ENCODE data around the gene UNC5A.

Gene UNC5A

DNA sequence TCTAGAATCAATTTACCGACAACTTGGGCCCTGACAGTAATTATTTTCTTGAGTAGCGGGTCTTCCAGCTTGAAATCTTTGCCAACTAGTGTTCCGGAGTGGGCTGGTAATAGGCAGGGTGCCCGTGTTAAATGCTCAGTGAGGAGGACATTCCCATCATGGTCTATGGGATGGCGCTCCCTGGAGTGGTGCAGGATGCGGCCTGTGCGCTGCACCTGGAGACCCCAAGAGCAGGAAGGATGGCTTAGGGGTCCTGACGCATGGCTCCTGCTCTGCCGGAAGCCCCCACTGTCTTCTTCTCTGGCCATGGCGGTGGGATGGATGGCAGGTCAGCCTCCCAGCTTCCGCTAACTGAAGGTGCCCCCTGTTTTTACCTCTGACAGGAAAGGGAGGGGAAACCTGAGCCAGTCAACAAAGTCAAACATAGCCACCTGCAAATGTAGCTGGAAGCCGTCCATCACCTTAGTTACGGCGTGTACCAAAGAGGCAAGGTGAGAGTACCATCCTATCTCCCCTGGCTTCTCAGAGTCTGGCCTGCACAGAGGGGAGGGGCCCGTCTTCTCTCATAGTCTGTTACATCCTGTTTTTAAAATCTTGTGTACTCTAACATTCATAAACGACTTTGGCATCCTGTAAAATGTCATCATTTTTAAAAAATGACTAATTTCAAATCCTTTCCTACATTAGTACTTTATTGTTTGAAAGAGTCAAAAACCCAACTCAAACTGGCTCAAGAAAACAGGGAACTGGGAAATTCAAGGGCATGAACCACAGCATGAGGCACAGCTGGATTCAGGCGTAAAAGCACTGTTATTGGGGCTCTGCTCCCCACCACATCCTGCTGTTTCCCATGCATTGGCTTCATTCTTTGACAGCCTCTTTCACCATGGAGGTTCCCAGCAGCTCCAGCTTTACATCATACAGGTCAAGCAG is 28.5 kb upstream of the UNC5A start:
- no peak for DNase-seq (ENCODE audit: low spot score)

- DNase-seq (ENCODE audit: low spot score), result no peak
These were observed 25.9 kb upstream of the UNC5A start for GRCh38 chr5:176784218-176785165.

GRCh38 chr5:176785184-176786145 is 24.9 kb upstream of the UNC5A start:
- no peak for DNase-seq (ENCODE audit: low spot score)

DNA sequence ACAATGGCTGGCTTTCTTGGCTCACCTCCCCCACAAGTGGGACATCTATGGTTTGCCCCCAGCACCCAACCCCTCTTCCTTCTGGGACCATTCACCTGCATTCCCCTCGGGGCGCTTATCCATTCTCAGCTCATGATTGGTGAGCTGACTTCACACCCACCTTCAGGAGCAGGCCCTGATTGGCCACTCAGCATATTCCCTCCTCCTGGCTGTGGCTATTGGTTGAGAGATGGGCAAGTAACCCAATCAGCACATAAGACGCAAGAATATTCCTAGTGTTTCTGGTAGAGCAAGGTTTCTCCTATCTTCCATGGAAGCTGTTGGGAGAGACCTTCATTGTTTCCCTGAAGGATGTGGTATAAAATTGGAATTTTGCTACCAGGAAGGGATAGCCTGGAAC is 22.7 kb upstream of the UNC5A start:
- DNase-seq (ENCODE audit: low spot score), result no peak

DNA sequence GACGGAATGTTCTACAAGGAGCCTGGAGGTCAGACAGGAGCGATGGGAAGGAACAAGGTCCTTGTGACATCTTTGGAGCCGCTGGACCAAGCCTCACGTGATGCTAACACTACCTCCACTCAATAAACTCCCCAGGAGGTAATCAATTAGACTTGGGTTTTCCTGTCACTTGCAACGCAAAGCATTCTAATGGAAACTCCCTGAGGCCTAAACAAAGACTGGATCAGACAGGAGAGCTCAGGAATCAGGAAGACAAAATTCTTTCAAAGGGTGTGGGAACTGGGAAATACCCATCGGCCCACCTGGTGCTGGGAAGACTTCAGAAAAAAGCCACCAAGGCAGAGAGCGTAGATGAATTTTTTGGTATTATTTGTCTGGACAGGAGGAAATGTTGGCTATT is 22.3 kb upstream of the UNC5A start:
- no peak for DNase-seq (ENCODE audit: low spot score)

DNA sequence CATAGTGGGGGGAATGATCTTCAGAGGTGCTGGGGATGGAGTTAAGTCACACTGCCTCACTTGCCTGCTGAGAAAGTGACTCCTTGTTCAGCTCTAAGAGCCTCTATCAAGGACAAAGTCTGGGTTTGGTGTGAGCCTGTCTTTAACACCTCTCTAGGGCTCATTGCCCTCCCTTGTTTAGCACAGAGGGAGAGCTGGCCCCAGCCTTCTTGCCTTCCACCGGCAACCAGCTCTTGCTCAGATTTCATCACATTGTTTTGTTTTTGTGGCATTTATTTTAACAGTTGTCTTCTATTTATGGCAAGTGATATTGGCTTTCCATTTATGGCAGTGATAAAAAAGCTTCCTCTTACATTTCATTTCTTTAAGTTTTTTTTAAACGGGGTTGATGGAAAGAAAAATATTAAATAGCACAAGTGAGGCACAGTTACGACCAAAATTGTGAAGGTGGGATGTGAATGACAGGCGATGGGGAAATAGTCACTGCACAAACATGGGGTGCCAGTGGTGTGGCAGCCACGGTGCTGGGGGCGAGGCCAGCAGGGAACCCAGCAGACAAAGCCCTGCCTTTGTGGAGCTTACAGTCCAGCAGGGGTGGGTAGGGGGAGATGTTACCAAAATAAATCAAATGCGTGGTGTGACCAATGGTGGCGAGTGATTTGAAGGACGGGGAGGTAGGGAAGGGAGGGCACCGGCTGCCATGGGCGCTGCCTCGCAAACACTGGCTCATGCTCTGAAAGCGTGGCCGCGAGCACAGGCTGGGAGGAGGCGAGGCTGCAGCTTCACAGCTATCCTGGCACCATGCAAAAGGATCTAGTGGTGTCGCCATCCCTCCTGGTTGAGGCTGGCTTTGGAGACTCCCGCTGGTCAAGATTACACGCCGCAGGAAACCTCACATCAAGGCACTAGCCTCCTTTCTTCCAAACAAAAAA is 21.2 kb upstream of the UNC5A start:
- no peak for DNase-seq (ENCODE audit: low spot score)

- DNase-seq (ENCODE audit: low spot score), result no peak
These were observed 20.3 kb upstream of the UNC5A start for GRCh38 chr5:176789873-176790615.

DNA sequence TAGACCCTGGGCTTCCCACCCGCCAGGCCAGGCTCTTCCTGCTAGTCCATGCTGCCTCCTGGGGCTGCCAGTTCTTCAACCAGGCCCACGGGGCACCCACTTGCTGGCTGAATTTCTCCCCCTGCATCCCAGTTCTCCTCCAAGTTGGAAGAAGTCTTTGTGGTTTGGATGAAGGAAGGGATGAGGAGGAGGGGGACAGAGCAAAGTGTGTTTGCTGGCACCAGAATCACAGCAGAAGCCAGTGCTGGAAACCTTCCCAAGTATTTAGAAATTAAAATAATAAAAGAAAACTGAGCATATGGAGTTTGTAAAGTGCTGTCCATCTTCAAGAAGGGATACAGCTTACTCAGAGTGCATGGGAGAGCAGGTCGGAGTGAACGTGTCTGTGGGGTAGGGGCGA is 19.4 kb upstream of the UNC5A start:
- DNase-seq (ENCODE audit: low spot score), result no peak

DNA sequence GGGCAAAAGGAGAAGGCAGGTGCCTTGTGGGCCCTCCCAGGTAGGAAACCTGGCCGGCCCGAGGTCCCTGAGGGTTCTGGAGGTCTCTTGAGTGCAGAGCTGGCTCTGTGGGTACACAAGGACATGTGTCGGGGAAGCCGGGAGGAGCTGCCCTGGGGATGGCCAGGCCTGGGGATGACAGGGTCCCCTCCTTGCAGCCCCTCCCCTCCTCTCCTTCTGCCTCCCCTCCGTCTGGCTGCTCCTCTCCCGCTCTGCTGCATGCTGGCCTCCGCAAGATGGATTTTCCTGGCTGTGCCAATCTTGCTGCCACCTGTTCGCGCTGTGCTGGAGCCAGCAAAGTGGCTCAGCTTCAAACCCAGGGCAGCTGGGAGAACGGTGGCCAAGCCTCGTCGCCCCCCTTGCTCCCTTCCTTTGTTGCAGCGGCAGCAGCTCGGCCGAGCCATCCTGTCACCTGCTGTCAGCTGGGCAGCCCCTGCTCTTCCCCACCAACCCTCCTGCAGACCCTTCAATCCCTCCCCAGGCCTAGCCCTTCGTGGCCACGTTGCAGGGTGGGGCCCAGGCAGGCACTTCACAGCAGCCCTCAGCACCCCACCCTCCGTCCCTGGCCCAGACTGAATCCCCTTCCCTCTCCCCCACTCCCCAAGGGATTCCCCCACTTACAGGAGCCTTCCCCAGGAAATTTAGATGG is 17.6 kb upstream of the UNC5A start:
- no peak for DNase-seq (ENCODE audit: low spot score)

DNA sequence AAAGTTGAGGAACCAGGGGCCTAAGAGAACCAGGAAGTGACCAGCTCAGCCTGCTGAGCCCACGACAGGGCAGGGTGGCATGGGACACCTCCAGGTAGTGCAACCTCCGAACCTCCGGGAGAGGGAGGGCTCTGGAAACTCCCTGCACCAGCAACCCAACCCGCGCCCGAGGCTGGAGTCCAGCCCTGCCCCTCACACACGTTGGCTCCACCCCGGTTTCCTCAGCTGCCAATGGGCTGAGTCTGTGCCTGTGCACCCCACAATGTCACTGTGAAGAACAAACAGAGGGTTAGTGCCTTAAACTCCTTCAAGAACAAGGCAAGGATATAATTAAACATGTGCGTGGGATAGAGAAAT is 17.0 kb upstream of the UNC5A start:
- DNase-seq (ENCODE audit: low spot score), result no peak

GRCh38 chr5:176793736-176794135 is 16.6 kb upstream of the UNC5A start:
- no peak for DNase-seq (ENCODE audit: low spot score)

GRCh38 chr5:176794509-176794908 is 15.8 kb upstream of the UNC5A start:
- DNase-seq (ENCODE audit: low spot score), result no peak

GRCh38 chr5:176796411-176796810 is 13.9 kb upstream of the UNC5A start:
- DNase-seq (ENCODE audit: low spot score), result no peak

DNA sequence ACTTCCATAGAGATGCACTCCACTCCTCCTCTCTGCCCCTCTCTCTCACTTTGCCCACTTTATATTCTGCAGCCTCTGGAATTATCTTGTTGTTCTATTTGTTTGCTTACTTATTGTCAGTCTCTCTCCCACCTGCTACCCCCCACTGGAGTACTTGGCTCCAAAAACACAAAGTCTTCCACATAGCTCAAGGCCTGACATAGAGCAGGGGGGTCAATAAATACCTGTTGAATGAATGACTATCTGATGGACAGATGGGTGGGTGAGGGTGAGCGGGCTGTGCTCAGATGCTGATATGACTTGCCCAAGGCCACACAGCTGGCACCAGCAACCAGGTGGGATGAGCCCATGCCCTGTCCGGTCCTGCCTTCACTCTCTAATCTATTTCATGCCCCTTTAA is 13.4 kb upstream of the UNC5A start:
- DNase-seq (ENCODE audit: low spot score), result no peak

GRCh38 chr5:176797456-176798050 is 12.8 kb upstream of the UNC5A start:
- DNase-seq (ENCODE audit: low spot score), result no peak

DNA sequence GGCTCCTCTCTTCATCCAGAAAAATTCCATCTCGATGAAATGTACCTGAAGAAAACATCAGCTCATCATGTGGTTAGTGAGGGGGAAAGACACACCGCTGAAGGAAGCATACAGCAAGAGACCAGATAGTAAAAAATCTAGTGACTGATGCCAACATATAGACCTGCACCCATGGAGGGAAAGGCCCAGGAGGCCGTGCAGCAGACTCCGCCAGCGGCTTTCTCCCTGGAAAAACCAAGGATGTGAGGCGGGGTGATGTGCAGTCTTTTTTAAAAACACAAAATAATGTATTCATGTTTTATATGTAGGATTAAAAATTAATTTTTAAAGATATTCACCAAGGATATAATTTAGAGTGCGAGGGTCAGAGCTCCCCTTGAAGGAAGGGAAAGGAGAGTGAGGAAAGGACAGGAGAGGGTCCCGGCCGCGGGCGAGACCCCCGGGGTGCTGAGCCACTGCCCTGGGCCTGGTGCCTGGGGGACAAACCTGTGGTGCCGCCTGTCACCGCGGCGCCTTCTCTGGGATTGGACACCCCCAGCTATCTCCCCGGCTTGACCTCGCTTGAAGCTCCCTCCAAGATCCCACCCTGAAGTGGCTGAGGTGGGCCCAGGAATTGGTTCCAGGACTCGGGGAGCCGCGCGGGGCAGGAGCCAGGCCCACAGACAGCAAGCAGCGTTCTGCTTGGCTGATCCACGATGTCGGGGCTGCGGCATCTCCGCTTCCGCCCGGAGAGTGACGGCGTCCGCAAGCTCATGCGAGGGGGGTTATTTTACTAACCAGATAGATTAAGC is 12.1 kb upstream of the UNC5A start:
- no peak for DNase-seq (ENCODE audit: low spot score)

DNA sequence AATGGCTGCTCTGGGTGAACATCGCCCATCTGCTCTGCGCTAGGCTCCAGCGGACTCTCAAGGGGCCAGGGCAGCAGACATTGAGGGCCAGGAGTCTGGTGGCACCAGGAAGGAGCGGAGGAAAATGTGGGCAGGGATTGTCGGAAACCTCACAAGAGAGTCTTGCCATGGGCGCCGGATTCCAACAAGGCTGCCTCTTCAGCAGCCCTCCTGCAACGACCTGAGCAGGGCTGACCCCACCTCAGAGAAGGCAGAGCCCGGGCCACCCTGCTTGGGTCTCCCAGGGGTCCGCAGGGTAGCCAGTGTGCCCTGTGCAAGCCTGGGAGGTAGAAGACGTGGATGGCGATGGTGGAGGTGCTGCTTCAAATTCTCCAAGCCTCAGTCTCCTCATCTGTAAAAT is 11.4 kb upstream of the UNC5A start:
- no peak for DNase-seq (ENCODE audit: low spot score)

- DNase-seq (ENCODE audit: low spot score), result no peak
These were observed 10.9 kb upstream of the UNC5A start for GRCh38 chr5:176799488-176799887.
